ENCODE data around the gene SSTR3.
A peak's percentile ranks its signal among the peaks of the same experiment; 100 is the strongest.
"Not testable (repeated sequence)": the region's sequence is repeated elsewhere in the genome, so short reads cannot be mapped to it uniquely, and the experiment has no call there.

The SSTR3 gene

GRCh38 chr22:37237371-37238268 is 25.3 kb upstream of the SSTR3 start:
- peak overlapping the region; percentile 70 for H3K4me3 Mint-ChIP-seq
- peaks cover 49% of the 10 kb centered on the region for H3K36me3 Mint-ChIP-seq
- DNase-seq (ENCODE audit: low spot score in 2 of 2) (no peak), ATAC-seq (ENCODE audit: low read depth) (no peak)
- H3K27ac Mint-ChIP-seq = peak overlapping the region; percentile 97
- H3K9me3 Mint-ChIP-seq = no peaks in the 10 kb centered on the region
- no peaks in the 10 kb centered on the region for H3K27me3 Mint-ChIP-seq
- peaks cover 82% of the 10 kb centered on the region for H3K4me1 Mint-ChIP-seq

- Mint-ChIP-seq H3K4me1 (peaks cover 84% of the 10 kb centered on the region), H3K36me3 (peaks cover 50% of the 10 kb centered on the region), H3K27me3 (no peaks in the 10 kb centered on the region), H3K9me3 (no peaks in the 10 kb centered on the region), H3K4me3 (peak overlapping the region; percentile 82), H3K27ac (peak overlapping the region; percentile 97)
- no peak for ATAC-seq (ENCODE audit: low read depth)
- no peak for DNase-seq (ENCODE audit: low spot score in 2 of 2)
Measured at GRCh38 chr22:37235897-37236607, 23.8 kb upstream of the SSTR3 start.

DNA sequence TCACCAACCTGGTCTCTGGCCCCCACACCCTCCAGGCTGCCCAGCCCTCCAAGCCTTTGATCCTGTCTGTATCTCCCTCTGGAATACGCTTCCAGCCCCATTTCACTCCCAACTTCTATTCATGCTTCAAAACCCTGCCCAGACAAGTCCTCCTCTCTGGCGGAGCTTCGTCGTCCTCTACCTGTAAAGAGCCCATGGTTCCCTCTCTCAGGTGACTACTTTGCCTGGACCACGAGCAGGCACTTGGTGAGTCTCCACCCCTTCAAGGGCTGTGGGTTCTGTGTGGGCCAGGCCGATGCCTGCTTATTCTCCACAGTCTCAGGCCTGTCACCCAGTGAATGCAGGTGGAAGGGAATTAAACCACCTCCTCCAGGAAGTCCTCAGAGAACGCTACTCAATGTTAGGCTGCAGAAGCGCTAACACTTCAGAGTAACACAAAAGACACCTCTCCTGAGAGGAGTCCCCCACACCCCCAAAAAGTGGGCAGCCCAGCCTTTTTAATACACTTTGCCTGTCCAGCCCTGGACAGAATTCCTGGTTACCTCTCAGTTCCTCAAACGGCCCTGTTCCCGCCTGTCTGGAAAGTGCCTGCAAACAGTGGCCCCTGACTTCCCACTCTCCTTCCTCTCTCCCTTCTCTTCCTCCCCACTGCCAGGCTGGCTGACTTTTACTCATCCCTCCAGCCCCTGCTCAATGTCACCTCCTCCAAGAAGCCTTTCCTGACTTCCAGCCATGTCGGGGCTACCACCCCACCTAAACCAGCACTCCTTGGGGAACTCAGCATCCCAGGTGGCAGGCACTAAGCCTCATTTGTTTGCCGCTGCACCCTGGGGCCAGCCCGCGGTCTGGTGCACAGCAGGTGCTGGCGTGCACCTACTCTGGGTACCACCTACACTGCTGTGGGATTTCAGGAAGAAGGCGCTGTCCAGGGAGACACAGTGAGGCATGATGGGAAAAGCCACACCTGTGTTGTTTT is 22.7 kb upstream of the SSTR3 start:
- Mint-ChIP-seq H3K27me3 (no peaks in the 10 kb centered on the region), H3K36me3 (peaks cover 44% of the 10 kb centered on the region), H3K4me1 (peaks cover 82% of the 10 kb centered on the region), H3K4me3 (peak overlapping the region; percentile 78), H3K9me3 (no peaks in the 10 kb centered on the region), H3K27ac (peak overlapping the region; percentile 97)
- ATAC-seq (ENCODE audit: low read depth) = no peak
- DNase-seq (ENCODE audit: low spot score in 2 of 2) = no peak

GRCh38 chr22:37233751-37234631 is 21.7 kb upstream of the SSTR3 start:
- H3K27me3 Mint-ChIP-seq = no peaks in the 10 kb centered on the region
- peaks cover 83% of the 10 kb centered on the region for H3K4me1 Mint-ChIP-seq
- H3K27ac Mint-ChIP-seq = peak overlapping the region; percentile 97
- H3K4me3 Mint-ChIP-seq = peak overlapping the region; percentile 78
- H3K36me3 Mint-ChIP-seq = peaks cover 43% of the 10 kb centered on the region
- H3K9me3 Mint-ChIP-seq = no peaks in the 10 kb centered on the region
- DNase-seq (ENCODE audit: low spot score in 2 of 2) (no peak), ATAC-seq (ENCODE audit: low read depth) (no peak)

GRCh38 chr22:37233371-37233750 is 21.1 kb upstream of the SSTR3 start:
- not testable (repeated sequence) for DNase-seq (ENCODE audit: low spot score in 2 of 2); H3K9me3 Mint-ChIP-seq; H3K27me3 Mint-ChIP-seq; ATAC-seq (ENCODE audit: low read depth)
- H3K4me1 Mint-ChIP-seq = peaks cover 85% of the 10 kb centered on the region
- H3K36me3 Mint-ChIP-seq = peaks cover 44% of the 10 kb centered on the region
- peak overlapping the region; percentile 28 for H3K4me3 Mint-ChIP-seq
- peak overlapping the region; percentile 72 for H3K27ac Mint-ChIP-seq

DNA sequence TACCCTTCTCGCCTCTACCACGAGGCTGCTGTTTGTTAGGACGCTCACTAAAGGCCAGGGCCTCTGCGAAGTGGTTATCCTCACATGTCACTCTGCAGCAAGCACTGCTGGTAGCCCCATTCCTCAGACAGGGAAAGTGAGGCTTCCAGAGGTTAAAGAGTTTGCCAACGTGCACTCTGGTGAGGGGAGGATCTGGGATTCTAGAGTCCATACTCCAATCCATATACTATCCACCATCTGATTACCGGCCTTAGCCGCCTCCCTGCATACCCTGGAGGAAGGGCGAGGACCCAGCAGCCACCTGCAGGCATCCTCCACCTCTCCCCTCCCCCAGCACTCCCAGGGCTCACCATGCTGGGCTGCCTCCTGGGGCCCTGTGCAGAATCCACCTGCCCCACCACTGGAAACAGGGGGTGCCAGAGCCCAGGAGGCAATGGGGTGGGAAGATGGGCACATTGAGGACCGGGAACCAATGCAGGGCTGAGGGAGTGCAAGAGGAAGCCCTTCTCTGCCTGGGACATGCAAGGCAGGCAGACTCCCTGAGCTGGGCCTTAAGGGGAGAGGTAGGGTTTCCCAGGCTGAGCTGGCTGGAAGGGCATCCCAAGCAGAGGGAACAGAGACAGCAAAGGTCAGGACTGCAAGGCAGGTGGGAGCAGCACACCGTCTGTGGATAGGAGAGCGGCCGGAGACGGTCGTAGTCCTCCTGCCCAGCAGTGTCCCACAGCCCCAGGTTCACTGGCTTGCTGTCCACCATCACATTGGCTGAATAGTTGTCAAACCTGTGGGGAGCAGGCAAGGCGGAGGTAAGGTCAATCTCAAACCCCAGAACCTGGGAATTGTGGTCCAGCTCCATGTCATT is 20.1 kb upstream of the SSTR3 start:
- DNase-seq (ENCODE audit: low spot score in 2 of 2) (no peak), ATAC-seq (ENCODE audit: low read depth) (no peak)
- Mint-ChIP-seq H3K9me3 (no peaks in the 10 kb centered on the region), H3K36me3 (peaks cover 42% of the 10 kb centered on the region), H3K27me3 (no peaks in the 10 kb centered on the region), H3K27ac (peak overlapping the region; percentile 85), H3K4me3 (peak overlapping the region; percentile 9), H3K4me1 (peaks cover 86% of the 10 kb centered on the region)

- Mint-ChIP-seq H3K4me3 (peak overlapping the region; percentile 64), H3K27ac (peak overlapping the region; percentile 85), H3K4me1 (peaks cover 84% of the 10 kb centered on the region), H3K36me3 (peaks cover 36% of the 10 kb centered on the region), H3K9me3 (no peaks in the 10 kb centered on the region), H3K27me3 (no peaks in the 10 kb centered on the region)
- ATAC-seq (ENCODE audit: low read depth) (no peak), DNase-seq (ENCODE audit: low spot score in 2 of 2) (no peak)
Measured at GRCh38 chr22:37231406-37232139, 19.3 kb upstream of the SSTR3 start.

- Mint-ChIP-seq H3K4me3 (peak overlapping the region; percentile 64), H3K9me3 (no peaks in the 10 kb centered on the region), H3K27me3 (no peaks in the 10 kb centered on the region), H3K36me3 (peaks cover 35% of the 10 kb centered on the region), H3K27ac (peak overlapping the region; percentile 85), H3K4me1 (peaks cover 83% of the 10 kb centered on the region)
- DNase-seq (ENCODE audit: low spot score in 2 of 2) (no peak), ATAC-seq (ENCODE audit: low read depth) (peak; percentile 55)
Measured at GRCh38 chr22:37230673-37231405, 18.6 kb upstream of the SSTR3 start.

- no peaks in the 10 kb centered on the region for H3K27me3 Mint-ChIP-seq
- peaks cover 39% of the 10 kb centered on the region for H3K36me3 Mint-ChIP-seq
- peak overlapping the region; percentile 68 for H3K4me3 Mint-ChIP-seq
- peak; percentile 84 for ATAC-seq (ENCODE audit: low read depth)
- peak overlapping the region; percentile 85 for H3K27ac Mint-ChIP-seq
- H3K4me1 Mint-ChIP-seq = peaks cover 83% of the 10 kb centered on the region
- DNase-seq (ENCODE audit: low spot score in 2 of 2) = peak in 1 of 2 donors; percentile 61
- H3K9me3 Mint-ChIP-seq = no peaks in the 10 kb centered on the region
Measured at GRCh38 chr22:37229805-37230672, 17.8 kb upstream of the SSTR3 start.

DNA sequence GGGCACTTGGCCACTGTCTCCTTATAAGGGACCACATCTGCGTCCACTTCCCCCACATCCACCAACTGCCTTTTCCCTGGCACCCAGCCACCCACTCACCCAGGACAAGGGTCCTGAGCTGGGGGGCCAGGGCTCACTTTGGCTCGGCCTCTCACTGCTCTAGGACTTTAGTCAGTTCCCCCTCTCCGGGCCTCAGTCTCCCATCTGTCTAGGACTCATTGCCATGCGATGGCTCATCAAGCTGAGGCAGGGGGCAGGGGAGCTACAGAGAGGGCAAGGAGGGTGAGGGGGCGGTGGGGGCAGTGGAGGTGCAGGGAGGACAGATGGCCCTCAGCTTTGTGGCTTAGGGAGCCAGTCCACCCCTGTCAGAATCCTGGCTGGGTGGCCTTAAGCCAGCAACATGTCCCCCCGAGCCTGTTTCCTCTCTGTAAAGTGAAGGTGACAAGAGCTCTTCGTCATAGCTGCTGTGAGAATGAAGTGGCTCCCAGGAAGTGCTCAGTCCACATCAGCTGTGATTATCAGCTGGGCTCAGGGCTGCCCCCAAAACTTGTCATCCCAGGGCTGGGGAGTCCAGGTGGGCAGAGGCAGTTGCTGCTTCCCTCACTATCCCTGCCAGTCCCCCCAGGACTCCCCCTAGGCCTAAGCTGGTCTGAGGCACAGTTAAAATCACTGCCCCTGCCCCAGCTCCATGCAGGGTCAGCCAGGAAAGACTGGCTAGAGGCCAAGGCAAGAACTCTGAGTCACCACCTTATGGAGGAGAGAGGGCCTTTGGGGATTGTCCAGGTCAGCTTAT is 16.9 kb upstream of the SSTR3 start:
- peaks cover 84% of the 10 kb centered on the region for H3K4me1 Mint-ChIP-seq
- no peaks in the 10 kb centered on the region for H3K9me3 Mint-ChIP-seq
- DNase-seq (ENCODE audit: low spot score in 2 of 2) = no peak
- ATAC-seq (ENCODE audit: low read depth) = no peak
- peak overlapping the region; percentile 85 for H3K27ac Mint-ChIP-seq
- H3K36me3 Mint-ChIP-seq = peaks cover 41% of the 10 kb centered on the region
- peak overlapping the region; percentile 68 for H3K4me3 Mint-ChIP-seq
- no peaks in the 10 kb centered on the region for H3K27me3 Mint-ChIP-seq
